Renal cortical epithelial cell (primary cell): ENCODE measurements around the gene ADIPOQ. TPM values are rescaled to one million over a fixed set of nuclear protein-coding genes. Genes with fewer than 3 reads are reported as not detected.
A peak's percentile ranks its signal among the peaks of the same experiment; 100 is the strongest.
"Not testable (repeated sequence)": the region's sequence is repeated elsewhere in the genome, so short reads cannot be mapped to it uniquely, and the experiment has no call there.

Experiments
- DNase-seq: peaks from one replicate; pipeline ENCODE4 v3.0.0-alpha.2; 2011; ENCODE audit warnings: low read depth
- total RNA-seq: library from RNA; depleted of rRNA; stranded (reverse); fragments of >200 nt; gene quantifications from 2 replicates; pipeline ENCODE4 v1.2.3, GENCODE V29; 2014

The ADIPOQ gene
- total RNA-seq, 1 donor from 2014 or later = not detected

- peak; percentile 73 for DNase-seq
Measured at GRCh38 chr3:186902154-186902553, 59.6 kb downstream of the ADIPOQ start.

- DNase-seq = no peak
Measured at GRCh38 chr3:186902713-186903112, 60.2 kb downstream of the ADIPOQ start.

GRCh38 chr3:186903676-186904075 lies 61.2 kb downstream of the ADIPOQ start:
- DNase-seq = not testable (repeated sequence)

- not testable (repeated sequence) for DNase-seq
Measured at GRCh38 chr3:186907075-186907474, 64.6 kb downstream of the ADIPOQ start.

Other genes starting within 250 kb of the ADIPOQ start
- not detected in 2 replicates for gene AHSG, start 229.7 kb upstream of the ADIPOQ start, total RNA-seq
- not detected in 2 replicates for gene FETUB, start 202.3 kb upstream of the ADIPOQ start, total RNA-seq
- 0.15 TPM in 1 of 2 replicates, not detected in the other for gene HRG, start 176.7 kb upstream of the ADIPOQ start, total RNA-seq
- gene KNG1, start 125.4 kb upstream of the ADIPOQ start, total RNA-seq = 0.99 TPM in 1 of 2 replicates, not detected in the other
- 725 and 842 TPM in 2 replicates for gene EIF4A2, start 59.1 kb upstream of the ADIPOQ start, total RNA-seq
- gene RFC4, start 36.2 kb upstream of the ADIPOQ start, total RNA-seq = 22.0 and 35.3 TPM in 2 replicates
- 14.6 and 40.3 TPM in 2 replicates for gene ST6GAL1, start 87.8 kb downstream of the ADIPOQ start, total RNA-seq